ENCODE measurements around the gene SLC41A3.
"Not testable (repeated sequence)": the region's sequence is repeated elsewhere in the genome, so short reads cannot be mapped to it uniquely, and the experiment has no call there.

Gene SLC41A3

GRCh38 chr3:126077754-126078153 is 6.2 kb downstream of the SLC41A3 start:
- TF ChIP-seq, protein P1, sequence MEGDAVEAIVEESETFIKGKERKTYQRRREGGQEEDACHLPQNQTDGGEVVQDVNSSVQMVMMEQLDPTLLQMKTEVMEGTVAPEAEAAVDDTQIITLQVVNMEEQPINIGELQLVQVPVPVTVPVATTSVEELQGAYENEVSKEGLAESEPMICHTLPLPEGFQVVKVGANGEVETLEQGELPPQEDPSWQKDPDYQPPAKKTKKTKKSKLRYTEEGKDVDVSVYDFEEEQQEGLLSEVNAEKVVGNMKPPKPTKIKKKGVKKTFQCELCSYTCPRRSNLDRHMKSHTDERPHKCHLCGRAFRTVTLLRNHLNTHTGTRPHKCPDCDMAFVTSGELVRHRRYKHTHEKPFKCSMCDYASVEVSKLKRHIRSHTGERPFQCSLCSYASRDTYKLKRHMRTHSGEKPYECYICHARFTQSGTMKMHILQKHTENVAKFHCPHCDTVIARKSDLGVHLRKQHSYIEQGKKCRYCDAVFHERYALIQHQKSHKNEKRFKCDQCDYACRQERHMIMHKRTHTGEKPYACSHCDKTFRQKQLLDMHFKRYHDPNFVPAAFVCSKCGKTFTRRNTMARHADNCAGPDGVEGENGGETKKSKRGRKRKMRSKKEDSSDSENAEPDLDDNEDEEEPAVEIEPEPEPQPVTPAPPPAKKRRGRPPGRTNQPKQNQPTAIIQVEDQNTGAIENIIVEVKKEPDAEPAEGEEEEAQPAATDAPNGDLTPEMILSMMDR (IDR thresholded peaks at IDR 0.05; ENCODE audit: insufficient read depth, low read length, missing control alignments), result no peak
- ChIA-PET POLR2A (no interaction called here), CTCF (no interaction called here)
- H3K4me3 ChIP-seq (ENCODE audit: low read depth, low read length), result no peak overlapping the region
- DNase-seq (ENCODE audit: low read depth, low spot score), result no peak

- POLR2A ChIA-PET, result no interaction called here
- CTCF ChIA-PET, result no interaction called here
- TF ChIP-seq, protein P1 (IDR thresholded peaks at IDR 0.05; ENCODE audit: insufficient read depth, low read length, missing control alignments), result no peak
- DNase-seq (ENCODE audit: low read depth, low spot score), result no peak
- H3K4me3 ChIP-seq (ENCODE audit: low read depth, low read length), result no peak overlapping the region
These were observed 7.8 kb downstream of the SLC41A3 start for GRCh38 chr3:126076140-126076539.

DNA sequence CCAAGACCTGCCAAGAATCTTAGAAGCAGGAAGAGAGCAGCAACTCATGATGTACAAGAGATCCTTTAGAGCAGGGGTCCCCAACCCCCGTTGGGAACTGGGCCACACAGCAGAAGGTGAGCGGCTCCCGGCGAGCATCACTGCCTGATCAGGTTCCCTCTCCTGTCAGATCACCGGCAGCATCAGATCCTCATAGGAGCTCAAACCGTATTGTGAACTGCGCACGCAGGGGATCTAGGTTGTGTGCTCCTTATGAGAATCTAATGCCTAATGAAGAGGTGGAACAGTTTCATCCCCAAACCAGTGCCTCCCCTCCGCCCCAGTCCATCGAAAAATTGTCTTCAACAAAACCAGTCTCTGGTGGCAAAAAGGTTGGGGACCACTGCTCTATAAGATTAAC is 13.8 kb downstream of the SLC41A3 start:
- TF ChIP-seq, protein P1 (IDR thresholded peaks at IDR 0.05; ENCODE audit: insufficient read depth, low read length, missing control alignments), result no peak
- CTCF ChIA-PET, result no interaction called here
- no peak overlapping the region for H3K4me3 ChIP-seq (ENCODE audit: low read depth, low read length)
- POLR2A ChIA-PET, result no interaction called here
- DNase-seq (ENCODE audit: low read depth, low spot score), result no peak

DNA sequence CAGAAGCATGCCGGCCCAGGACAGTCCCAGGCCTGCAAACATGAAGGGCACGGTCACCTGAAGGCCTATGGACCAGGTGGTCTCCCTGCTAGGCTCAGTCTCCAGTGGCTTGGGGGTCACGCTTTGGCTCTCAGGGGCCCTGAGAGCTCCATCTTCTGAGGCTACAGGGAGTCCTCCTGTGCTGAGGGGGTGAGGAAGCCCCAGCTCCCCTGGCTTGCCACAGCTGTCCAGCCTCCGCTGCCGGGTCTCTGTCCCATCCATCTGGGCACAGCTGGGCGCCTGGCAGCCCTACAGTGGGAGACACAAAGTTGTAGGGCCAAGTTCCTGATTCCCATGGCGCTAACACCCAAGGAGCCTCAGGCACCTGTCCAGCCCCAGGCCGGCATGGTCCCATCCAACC is 16.0 kb downstream of the SLC41A3 start:
- TF ChIP-seq, protein P1 (IDR thresholded peaks at IDR 0.05; ENCODE audit: insufficient read depth, low read length, missing control alignments), result no peak
- CTCF ChIA-PET, result no interaction called here
- H3K4me3 ChIP-seq (ENCODE audit: low read depth, low read length), result no peak overlapping the region
- POLR2A ChIA-PET, result no interaction called here
- DNase-seq (ENCODE audit: low read depth, low spot score), result no peak

GRCh38 chr3:126066676-126067075 is 17.2 kb downstream of the SLC41A3 start:
- DNase-seq (ENCODE audit: low read depth, low spot score), result not testable (repeated sequence)
- CTCF ChIA-PET, result interaction anchor here (0.7 kb wide), 1 partner anchor 20 kb away, joined by 3 read pairs; no protein-coding TSS in a partner anchor

GRCh38 chr3:126065876-126066275 is 18.0 kb downstream of the SLC41A3 start:
- no peak overlapping the region for H3K4me3 ChIP-seq (ENCODE audit: low read depth, low read length)
- CTCF ChIA-PET, result interaction anchor here (0.7 to 1.1 kb wide), 2 partner anchors 15 to 21 kb away, joined by 3 read pairs; no protein-coding TSS in a partner anchor
- TF ChIP-seq, protein P1 (IDR thresholded peaks at IDR 0.05; ENCODE audit: insufficient read depth, low read length, missing control alignments), result no peak
- no peak for DNase-seq (ENCODE audit: low read depth, low spot score)
- POLR2A ChIA-PET, result no interaction called here

More at GRCh38 chr3:126066676-126067075, 17.2 kb downstream of the SLC41A3 start:
- not testable (repeated sequence) for H3K4me3 ChIP-seq (ENCODE audit: low read depth, low read length)
- POLR2A ChIA-PET, result interaction anchor here (0.5 kb wide), 1 partner anchor 17 kb away, joined by 4 read pairs; the partner anchor contains the start of gene SLC41A3

- H3K4me3 ChIP-seq (ENCODE audit: low read depth, low read length), result no peak overlapping the region
- CTCF ChIA-PET, result interaction anchor here (1.1 kb wide), 1 partner anchor 14 kb away, joined by 3 read pairs; no protein-coding TSS in a partner anchor
- TF ChIP-seq, protein P1 (IDR thresholded peaks at IDR 0.05; ENCODE audit: insufficient read depth, low read length, missing control alignments), result no peak
- POLR2A ChIA-PET, result no interaction called here
- DNase-seq (ENCODE audit: low read depth, low spot score), result no peak
These were observed 19.2 kb downstream of the SLC41A3 start for GRCh38 chr3:126064627-126065258.

All from AG04449 (cell line).